GM21786 (cell line): ENCODE results near the gene MBD6.
"Not testable (repeated sequence)": the region's sequence is repeated elsewhere in the genome, so short reads cannot be mapped to it uniquely, and the experiment has no call there.

Experiments
- ATAC-seq: cut with Tn5 transposase; IDR thresholded peaks from one replicate; pipeline ENCODE4 v1.9.1; 2021; ENCODE audit not compliant: unreplicated experiment

The MBD6 gene

GRCh38 chr12:57570438-57570837, 47.8 kb downstream of the MBD6 start:
- ATAC-seq: not testable (repeated sequence)

GRCh38 chr12:57571926-57572762, 49.5 kb downstream of the MBD6 start:
- no peak for ATAC-seq

- ATAC-seq: no peak
Observed at GRCh38 chr12:57574795-57575194, 52.2 kb downstream of the MBD6 start.

GRCh38 chr12:57575771-57576612, 53.4 kb downstream of the MBD6 start:
- no peak for ATAC-seq

- no peak for ATAC-seq
Observed at GRCh38 chr12:57576613-57577160, 54.1 kb downstream of the MBD6 start.

- ATAC-seq: no peak
Observed at GRCh38 chr12:57577981-57578758, 55.5 kb downstream of the MBD6 start.

GRCh38 chr12:57579011-57579410, 56.4 kb downstream of the MBD6 start:
- ATAC-seq: no peak
